Measurements from ENCODE around the gene GKN2.
"Not testable (repeated sequence)": the region's sequence is repeated elsewhere in the genome, so short reads cannot be mapped to it uniquely, and the experiment has no call there.

The GKN2 gene

DNA sequence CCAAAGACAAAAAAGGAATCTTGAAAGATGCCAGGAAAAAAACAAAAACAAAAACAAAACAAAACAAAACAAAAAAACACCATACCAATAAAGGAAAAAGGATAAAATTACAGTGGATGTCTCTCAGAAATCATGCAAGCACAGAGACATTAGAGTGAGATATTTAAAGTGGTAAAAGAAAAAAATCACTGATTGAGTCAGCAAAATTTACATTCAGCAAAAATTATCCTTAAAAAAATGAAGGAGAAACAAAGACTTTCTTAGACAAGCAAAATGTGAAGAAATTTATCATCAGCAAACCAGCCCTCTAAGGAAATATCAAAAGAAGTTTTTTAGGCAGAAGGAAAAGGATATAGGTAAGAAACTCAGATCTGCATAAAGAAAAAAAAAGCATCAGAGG is 11.6 kb upstream of the GKN2 start:
- no peaks in the 10 kb centered on the region for H3K36me3 ChIP-seq (ENCODE audit: control insufficient read depth in 1 of 2, insufficient read depth in 2 of 2, low read length in 2 of 2)
- no peaks in the 10 kb centered on the region for H3K27me3 ChIP-seq (ENCODE audit: control insufficient read depth in 1 of 2, insufficient read depth in 2 of 2, low read length in 2 of 2)
- H3K9ac ChIP-seq (ENCODE audit: low read depth in 1 of 2, low read length in 2 of 2), result no peak overlapping the region
- H3K4me1 ChIP-seq (ENCODE audit: control insufficient read depth in 1 of 2, insufficient read depth in 2 of 2, low read length in 2 of 2), result no peaks in the 10 kb centered on the region
- H3K27ac ChIP-seq (ENCODE audit: low read depth, low read length), result no peak overlapping the region
- H3K4me3 ChIP-seq (ENCODE audit: low read depth in 1 of 2, low read length in 2 of 2), result no peak overlapping the region
- no peaks in the 10 kb centered on the region for H3K9me3 ChIP-seq (ENCODE audit: control insufficient read depth in 1 of 2, low read length in 2 of 2)

DNA sequence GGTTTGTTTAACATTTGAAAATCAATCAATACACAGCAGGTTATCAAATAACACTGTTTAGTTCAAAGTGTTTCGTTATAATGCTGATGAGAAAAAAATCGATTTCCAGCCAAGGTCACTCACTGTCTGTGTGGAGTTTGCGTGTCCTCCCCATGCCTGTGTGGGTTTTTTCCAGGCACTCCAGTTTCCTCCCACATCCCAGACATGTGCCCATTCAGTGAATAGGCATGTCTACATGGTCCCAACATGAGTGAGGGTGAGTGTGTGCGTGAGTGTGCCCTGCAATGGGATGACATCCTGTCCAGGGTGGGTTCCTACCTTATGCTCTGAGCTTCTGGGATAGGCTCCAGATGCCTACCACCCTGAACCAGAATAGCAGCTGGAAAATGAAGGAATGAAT is 8.7 kb upstream of the GKN2 start:
- Histone ChIP-seq H3K27me3 (ENCODE audit: control insufficient read depth in 1 of 2, insufficient read depth in 2 of 2, low read length in 2 of 2) (no peaks in the 10 kb centered on the region), H3K36me3 (ENCODE audit: control insufficient read depth in 1 of 2, insufficient read depth in 2 of 2, low read length in 2 of 2) (no peaks in the 10 kb centered on the region), H3K9ac (ENCODE audit: low read depth in 1 of 2, low read length in 2 of 2) (no peak overlapping the region), H3K9me3 (ENCODE audit: control insufficient read depth in 1 of 2, low read length in 2 of 2) (no peaks in the 10 kb centered on the region), H3K4me3 (ENCODE audit: low read depth in 1 of 2, low read length in 2 of 2) (no peak overlapping the region), H3K27ac (ENCODE audit: low read depth, low read length) (no peak overlapping the region), H3K4me1 (ENCODE audit: control insufficient read depth in 1 of 2, insufficient read depth in 2 of 2, low read length in 2 of 2) (no peaks in the 10 kb centered on the region)

GRCh38 chr2:68959001-68959400 is 6.3 kb upstream of the GKN2 start:
- H3K4me1 ChIP-seq (ENCODE audit: control insufficient read depth in 1 of 2, insufficient read depth in 2 of 2, low read length in 2 of 2), result no peaks in the 10 kb centered on the region
- H3K4me3 ChIP-seq (ENCODE audit: low read depth in 1 of 2, low read length in 2 of 2), result no peak overlapping the region
- H3K9me3 ChIP-seq (ENCODE audit: control insufficient read depth in 1 of 2, low read length in 2 of 2), result no peaks in the 10 kb centered on the region
- no peaks in the 10 kb centered on the region for H3K36me3 ChIP-seq (ENCODE audit: control insufficient read depth in 1 of 2, insufficient read depth in 2 of 2, low read length in 2 of 2)
- no peak overlapping the region for H3K9ac ChIP-seq (ENCODE audit: low read depth in 1 of 2, low read length in 2 of 2)
- no peak overlapping the region for H3K27ac ChIP-seq (ENCODE audit: low read depth, low read length)
- no peaks in the 10 kb centered on the region for H3K27me3 ChIP-seq (ENCODE audit: control insufficient read depth in 1 of 2, insufficient read depth in 2 of 2, low read length in 2 of 2)

GRCh38 chr2:68955432-68955831 is 2.7 kb upstream of the GKN2 start:
- not testable (repeated sequence) for H3K9me3 ChIP-seq (ENCODE audit: control insufficient read depth in 1 of 2, low read length in 2 of 2); H3K9ac ChIP-seq (ENCODE audit: low read depth in 1 of 2, low read length in 2 of 2); H3K4me1 ChIP-seq (ENCODE audit: control insufficient read depth in 1 of 2, insufficient read depth in 2 of 2, low read length in 2 of 2); H3K27me3 ChIP-seq (ENCODE audit: control insufficient read depth in 1 of 2, insufficient read depth in 2 of 2, low read length in 2 of 2); H3K27ac ChIP-seq (ENCODE audit: low read depth, low read length); H3K36me3 ChIP-seq (ENCODE audit: control insufficient read depth in 1 of 2, insufficient read depth in 2 of 2, low read length in 2 of 2); H3K4me3 ChIP-seq (ENCODE audit: low read depth in 1 of 2, low read length in 2 of 2)

DNA sequence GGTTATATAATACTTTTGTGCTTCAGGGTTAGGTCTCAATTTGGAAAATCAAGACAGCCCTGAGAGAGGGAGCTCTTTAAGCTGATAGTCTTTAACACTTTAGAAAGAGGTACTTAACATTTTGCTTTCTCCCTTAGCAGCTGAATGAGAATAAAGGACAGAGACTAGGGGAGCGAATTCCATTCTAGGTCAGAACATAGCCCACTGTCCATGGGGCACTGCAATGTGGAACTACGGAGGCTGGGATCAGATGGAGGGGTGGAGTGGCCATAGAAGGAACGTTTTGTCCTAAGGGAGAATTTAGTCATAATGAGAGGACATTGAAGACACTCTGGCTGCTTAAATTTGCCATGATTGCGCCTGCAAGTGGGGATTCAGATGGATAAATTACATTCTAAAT is 794 bp downstream of the GKN2 start:
- H3K9ac ChIP-seq (ENCODE audit: low read depth in 1 of 2, low read length in 2 of 2), result no peak overlapping the region
- no peaks in the 10 kb centered on the region for H3K4me1 ChIP-seq (ENCODE audit: control insufficient read depth in 1 of 2, insufficient read depth in 2 of 2, low read length in 2 of 2)
- H3K4me3 ChIP-seq (ENCODE audit: low read depth in 1 of 2, low read length in 2 of 2), result no peak overlapping the region
- H3K36me3 ChIP-seq (ENCODE audit: control insufficient read depth in 1 of 2, insufficient read depth in 2 of 2, low read length in 2 of 2), result no peaks in the 10 kb centered on the region
- no peaks in the 10 kb centered on the region for H3K9me3 ChIP-seq (ENCODE audit: control insufficient read depth in 1 of 2, low read length in 2 of 2)
- H3K27me3 ChIP-seq (ENCODE audit: control insufficient read depth in 1 of 2, insufficient read depth in 2 of 2, low read length in 2 of 2), result no peaks in the 10 kb centered on the region
- no peak overlapping the region for H3K27ac ChIP-seq (ENCODE audit: low read depth, low read length)

DNA sequence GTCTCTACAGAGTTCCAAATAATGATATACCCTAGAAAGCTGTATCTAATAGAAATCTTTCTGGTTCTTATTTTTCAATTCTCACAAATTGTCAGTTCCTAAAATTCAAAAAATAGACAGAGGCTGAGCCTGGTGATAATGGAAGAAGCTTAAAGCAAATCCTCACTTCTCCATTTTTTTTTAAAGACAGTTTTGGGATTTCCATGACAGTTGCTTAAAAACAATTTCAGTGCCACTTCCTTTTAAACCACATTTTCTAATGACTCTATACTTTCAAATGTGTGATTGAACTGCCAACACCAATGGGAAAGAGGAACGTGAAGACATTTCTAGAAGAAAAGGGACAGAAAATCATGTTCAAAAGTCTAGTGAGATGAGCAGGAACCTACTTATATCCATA is 4.0 kb downstream of the GKN2 start:
- H3K9me3 ChIP-seq (ENCODE audit: control insufficient read depth in 1 of 2, low read length in 2 of 2), result no peaks in the 10 kb centered on the region
- no peak overlapping the region for H3K4me3 ChIP-seq (ENCODE audit: low read depth in 1 of 2, low read length in 2 of 2)
- H3K27me3 ChIP-seq (ENCODE audit: control insufficient read depth in 1 of 2, insufficient read depth in 2 of 2, low read length in 2 of 2), result no peaks in the 10 kb centered on the region
- no peak overlapping the region for H3K9ac ChIP-seq (ENCODE audit: low read depth in 1 of 2, low read length in 2 of 2)
- no peaks in the 10 kb centered on the region for H3K36me3 ChIP-seq (ENCODE audit: control insufficient read depth in 1 of 2, insufficient read depth in 2 of 2, low read length in 2 of 2)
- H3K27ac ChIP-seq (ENCODE audit: low read depth, low read length), result no peak overlapping the region
- no peaks in the 10 kb centered on the region for H3K4me1 ChIP-seq (ENCODE audit: control insufficient read depth in 1 of 2, insufficient read depth in 2 of 2, low read length in 2 of 2)

GRCh38 chr2:68946117-68946516 is 6.6 kb downstream of the GKN2 start:
- H3K36me3 ChIP-seq (ENCODE audit: control insufficient read depth in 1 of 2, insufficient read depth in 2 of 2, low read length in 2 of 2), result no peaks in the 10 kb centered on the region
- H3K27ac ChIP-seq (ENCODE audit: low read depth, low read length), result no peak overlapping the region
- H3K4me3 ChIP-seq (ENCODE audit: low read depth in 1 of 2, low read length in 2 of 2), result no peak overlapping the region
- no peaks in the 10 kb centered on the region for H3K9me3 ChIP-seq (ENCODE audit: control insufficient read depth in 1 of 2, low read length in 2 of 2)
- H3K9ac ChIP-seq (ENCODE audit: low read depth in 1 of 2, low read length in 2 of 2), result no peak overlapping the region
- H3K4me1 ChIP-seq (ENCODE audit: control insufficient read depth in 1 of 2, insufficient read depth in 2 of 2, low read length in 2 of 2), result no peaks in the 10 kb centered on the region
- peaks cover 0 to 4% of the 10 kb centered on the region in 2 donors for H3K27me3 ChIP-seq (ENCODE audit: control insufficient read depth in 1 of 2, insufficient read depth in 2 of 2, low read length in 2 of 2)

- no peak overlapping the region for H3K27ac ChIP-seq (ENCODE audit: low read depth, low read length)
- H3K4me3 ChIP-seq (ENCODE audit: low read depth in 1 of 2, low read length in 2 of 2), result no peak overlapping the region
- H3K9ac ChIP-seq (ENCODE audit: low read depth in 1 of 2, low read length in 2 of 2), result no peak overlapping the region
These were observed 8.8 kb downstream of the GKN2 start for GRCh38 chr2:68943581-68944568.

GRCh38 chr2:68942827-68943226 is 9.9 kb downstream of the GKN2 start:
- Histone ChIP-seq H3K4me1 (ENCODE audit: control insufficient read depth in 1 of 2, insufficient read depth in 2 of 2, low read length in 2 of 2) (no peaks in the 10 kb centered on the region), H3K27me3 (ENCODE audit: control insufficient read depth in 1 of 2, insufficient read depth in 2 of 2, low read length in 2 of 2) (peaks cover 0 to 4% of the 10 kb centered on the region in 2 donors), H3K9me3 (ENCODE audit: control insufficient read depth in 1 of 2, low read length in 2 of 2) (no peaks in the 10 kb centered on the region), H3K9ac (ENCODE audit: low read depth in 1 of 2, low read length in 2 of 2) (no peak overlapping the region), H3K27ac (ENCODE audit: low read depth, low read length) (no peak overlapping the region), H3K4me3 (ENCODE audit: low read depth in 1 of 2, low read length in 2 of 2) (no peak overlapping the region), H3K36me3 (ENCODE audit: control insufficient read depth in 1 of 2, insufficient read depth in 2 of 2, low read length in 2 of 2) (no peaks in the 10 kb centered on the region)

More at GRCh38 chr2:68943581-68944568, 8.8 kb downstream of the GKN2 start:
- Histone ChIP-seq H3K36me3 (ENCODE audit: control insufficient read depth in 1 of 2, insufficient read depth in 2 of 2, low read length in 2 of 2) (no peaks in the 10 kb centered on the region), H3K9me3 (ENCODE audit: control insufficient read depth in 1 of 2, low read length in 2 of 2) (no peaks in the 10 kb centered on the region), H3K27me3 (ENCODE audit: control insufficient read depth in 1 of 2, insufficient read depth in 2 of 2, low read length in 2 of 2) (peaks cover 0 to 4% of the 10 kb centered on the region in 2 donors), H3K4me1 (ENCODE audit: control insufficient read depth in 1 of 2, insufficient read depth in 2 of 2, low read length in 2 of 2) (no peaks in the 10 kb centered on the region)

GRCh38 chr2:68940369-68940768 is 12.3 kb downstream of the GKN2 start:
- H3K27ac ChIP-seq (ENCODE audit: low read depth, low read length), result no peak overlapping the region
- H3K4me3 ChIP-seq (ENCODE audit: low read depth in 1 of 2, low read length in 2 of 2), result no peak overlapping the region
- no peaks in the 10 kb centered on the region for H3K4me1 ChIP-seq (ENCODE audit: control insufficient read depth in 1 of 2, insufficient read depth in 2 of 2, low read length in 2 of 2)
- H3K9me3 ChIP-seq (ENCODE audit: control insufficient read depth in 1 of 2, low read length in 2 of 2), result no peaks in the 10 kb centered on the region
- H3K27me3 ChIP-seq (ENCODE audit: control insufficient read depth in 1 of 2, insufficient read depth in 2 of 2, low read length in 2 of 2), result peaks cover 0 to 4% of the 10 kb centered on the region in 2 donors
- no peak overlapping the region for H3K9ac ChIP-seq (ENCODE audit: low read depth in 1 of 2, low read length in 2 of 2)
- H3K36me3 ChIP-seq (ENCODE audit: control insufficient read depth in 1 of 2, insufficient read depth in 2 of 2, low read length in 2 of 2), result no peaks in the 10 kb centered on the region

All from duodenal mucosa (tissue), 2 donors.